Stimulated activated CD8-positive, alpha-beta memory T cell treated with anti-CD3 and anti-CD28 coated beads, Interleukin-15, amount 100 ng/mL, for 1 hour (primary cell): ENCODE data around the gene RFTN1.
A peak's percentile ranks its signal among the peaks of the same experiment; 100 is the strongest.

ENCODE experiments used
- DNase-seq: peaks from one replicate; pipeline ENCODE4 v3.0.0-alpha.2; 2020; ENCODE audit warnings: low read depth

RFTN1 gene

DNA sequence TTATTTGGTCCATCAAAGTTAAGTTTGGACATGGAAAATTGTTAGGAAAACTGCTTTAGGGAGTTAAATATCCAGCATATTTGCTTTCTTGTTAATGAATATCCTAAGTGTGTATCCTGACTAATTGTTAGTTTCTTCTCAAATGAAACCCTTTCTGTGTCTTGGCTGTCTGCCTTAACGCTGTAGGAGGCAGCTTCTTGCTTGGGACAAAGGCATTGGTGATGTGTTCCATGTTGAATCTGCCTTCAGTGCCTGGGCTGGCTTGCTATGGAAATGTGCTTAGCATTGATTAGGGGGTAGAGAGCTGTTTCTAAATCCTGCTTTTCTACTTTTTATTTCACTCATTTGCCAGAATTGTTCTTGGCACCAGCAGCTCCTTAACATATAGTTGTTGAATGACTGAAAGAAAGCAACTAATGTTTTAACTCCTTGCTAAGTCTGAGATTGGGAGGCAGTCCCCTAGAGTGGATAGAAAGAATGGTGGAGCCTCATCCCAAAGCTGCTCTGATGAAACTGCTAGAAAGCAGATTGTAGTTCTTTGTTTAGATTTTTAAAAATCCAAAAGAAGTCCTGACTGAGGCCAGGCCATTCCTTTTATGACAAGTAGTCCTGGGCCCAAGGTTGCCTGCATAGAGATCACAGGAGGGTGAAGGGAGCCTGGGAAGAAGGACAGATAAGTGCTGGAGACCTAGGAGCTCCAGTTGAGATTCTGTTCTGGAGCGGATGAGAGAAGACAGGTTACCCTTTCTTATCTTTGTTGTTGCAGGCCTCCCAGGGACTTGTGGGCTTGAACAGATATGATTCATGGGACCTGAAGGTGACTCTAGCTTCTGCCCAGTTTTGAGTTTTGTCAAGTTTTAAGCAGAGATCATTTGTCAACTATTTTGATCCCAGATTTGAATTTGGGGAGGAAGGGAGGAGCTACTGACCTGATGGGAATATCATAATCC lies 209.2 kb downstream of the RFTN1 start:
- DNase-seq = no peak

GRCh38 chr3:16303037-16303575 lies 210.4 kb downstream of the RFTN1 start:
- DNase-seq = no peak

DNA sequence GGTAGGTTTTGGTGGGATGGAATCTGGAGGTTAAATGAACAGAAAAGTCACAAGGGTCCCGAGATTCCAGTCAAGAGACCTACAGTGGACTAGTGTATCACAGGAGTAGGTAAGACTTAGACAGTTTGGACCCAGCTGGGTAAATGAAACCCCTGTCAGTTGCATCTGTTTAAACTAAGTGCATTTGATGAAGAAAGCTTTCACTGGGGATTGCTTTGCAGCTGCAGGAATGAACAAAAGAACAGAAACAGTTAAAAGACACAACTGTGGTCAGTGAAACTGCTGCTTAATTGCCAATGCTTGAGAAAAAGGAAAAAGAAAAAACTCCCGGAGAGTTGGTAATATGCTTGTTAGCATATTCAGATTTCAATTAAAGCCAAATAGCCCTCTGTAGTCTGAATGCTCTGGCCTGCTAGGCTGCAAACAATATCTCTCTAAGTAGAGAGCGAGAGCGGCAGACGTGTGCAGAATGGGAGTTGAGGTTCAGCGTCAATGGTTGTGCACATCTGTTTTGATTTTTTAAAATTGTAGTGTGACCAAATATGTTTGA lies 211.3 kb downstream of the RFTN1 start:
- no peak for DNase-seq

DNA sequence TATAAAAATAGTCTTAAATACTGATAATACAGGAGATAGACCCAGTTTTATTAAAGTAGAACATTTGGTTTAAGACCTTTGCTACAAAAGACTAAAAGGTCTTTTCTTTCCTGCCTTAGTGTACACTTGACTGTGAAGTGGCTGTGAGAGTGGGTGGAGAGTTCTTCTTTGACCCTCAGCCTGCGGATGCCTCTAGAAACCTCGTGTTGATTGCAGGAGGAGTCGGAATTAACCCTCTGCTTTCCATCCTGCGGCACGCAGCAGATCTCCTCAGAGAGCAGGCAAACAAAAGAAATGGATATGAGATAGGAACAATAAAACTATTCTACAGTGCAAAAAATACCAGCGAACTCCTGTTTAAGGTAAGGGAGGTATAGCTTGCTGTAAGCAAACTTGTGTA lies 212.0 kb downstream of the RFTN1 start:
- DNase-seq = no peak

DNA sequence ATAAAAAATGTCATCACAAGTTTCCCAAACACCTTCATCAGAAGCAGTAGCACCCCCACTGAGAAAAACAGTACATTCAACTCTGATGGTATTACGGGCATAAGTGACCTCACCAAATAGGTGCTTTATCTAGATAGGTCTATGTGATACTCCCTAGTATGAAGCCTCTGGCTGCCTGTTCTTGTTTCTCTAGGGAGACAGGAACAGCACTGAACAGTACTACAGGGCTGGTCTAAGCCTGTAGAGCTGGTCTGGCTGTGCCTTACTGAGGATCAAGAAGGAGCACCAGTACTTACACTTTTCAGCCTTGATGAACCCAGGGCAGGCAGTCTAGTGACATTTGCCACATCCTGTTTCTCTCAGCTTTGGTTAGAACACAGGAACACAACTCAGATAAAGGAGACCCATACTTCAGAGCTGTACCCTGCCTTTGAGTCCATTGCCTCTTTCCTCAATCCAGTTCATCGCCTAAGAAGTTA lies 212.6 kb downstream of the RFTN1 start:
- DNase-seq = no peak

GRCh38 chr3:16300307-16300706 lies 213.2 kb downstream of the RFTN1 start:
- DNase-seq = no peak

DNA sequence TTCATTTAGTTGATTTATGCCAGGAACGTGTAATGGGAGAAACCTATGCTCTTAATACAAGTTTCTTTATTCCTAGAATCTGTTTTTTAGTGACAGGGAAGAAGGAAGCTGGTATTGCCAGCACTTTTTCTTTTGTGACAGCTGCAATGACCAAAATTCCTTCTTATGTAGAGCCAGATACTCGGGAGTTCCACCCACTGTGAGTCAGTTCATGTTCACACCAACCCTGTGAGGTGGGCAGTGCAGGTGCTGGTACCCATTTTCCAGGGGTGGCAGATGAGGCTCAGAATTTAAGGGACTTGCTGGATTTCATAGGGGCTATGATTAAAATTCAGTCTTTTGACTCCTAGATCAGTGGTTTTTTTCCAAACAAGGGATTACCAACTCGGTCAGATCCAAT lies 213.8 kb downstream of the RFTN1 start:
- DNase-seq = no peak

GRCh38 chr3:16298891-16299290 lies 214.6 kb downstream of the RFTN1 start:
- DNase-seq = no peak

DNA sequence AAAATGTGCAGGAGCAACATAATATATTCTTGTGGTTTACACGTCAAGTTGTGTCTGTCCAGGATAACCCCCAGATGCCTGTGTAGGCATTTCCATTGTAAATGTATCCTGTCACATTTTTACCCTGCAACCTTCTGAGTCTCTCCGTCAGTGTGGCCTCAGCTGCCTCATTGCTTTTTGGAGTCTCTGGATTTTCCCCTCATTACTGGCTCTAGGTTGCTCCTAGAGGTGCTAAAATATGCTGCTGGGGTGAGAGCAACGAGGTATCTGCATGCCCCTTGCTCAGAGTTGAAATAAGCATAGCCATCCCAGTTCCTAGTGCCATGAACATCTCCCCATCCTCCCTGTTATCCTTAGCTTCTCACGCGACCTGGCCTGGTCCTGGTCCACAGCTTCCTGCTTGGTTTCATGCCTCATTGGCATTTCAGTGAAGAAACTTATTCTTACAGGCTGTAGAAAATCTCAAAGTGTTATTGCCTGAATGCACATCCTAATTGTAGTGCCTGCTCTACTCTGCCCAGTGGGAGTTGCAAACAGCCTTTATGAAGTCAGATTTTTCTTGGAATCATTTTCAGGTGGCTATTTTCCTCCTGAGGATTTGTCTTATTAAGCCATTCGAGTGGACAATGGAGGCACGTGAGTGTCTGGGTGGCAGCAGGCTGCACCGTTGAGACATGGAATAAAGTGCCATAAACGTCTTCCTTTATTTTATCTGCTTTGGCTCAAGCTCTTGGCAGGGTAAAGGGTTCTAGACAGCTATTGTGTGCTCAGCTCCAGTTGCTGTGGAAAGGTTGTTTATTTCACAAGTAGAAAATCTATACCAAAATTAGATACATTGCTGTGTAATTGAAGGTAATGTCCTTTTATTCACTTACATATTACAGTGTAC lies 215.3 kb downstream of the RFTN1 start:
- no peak for DNase-seq

GRCh38 chr3:16295298-16295890 lies 218.1 kb downstream of the RFTN1 start:
- no peak for DNase-seq

DNA sequence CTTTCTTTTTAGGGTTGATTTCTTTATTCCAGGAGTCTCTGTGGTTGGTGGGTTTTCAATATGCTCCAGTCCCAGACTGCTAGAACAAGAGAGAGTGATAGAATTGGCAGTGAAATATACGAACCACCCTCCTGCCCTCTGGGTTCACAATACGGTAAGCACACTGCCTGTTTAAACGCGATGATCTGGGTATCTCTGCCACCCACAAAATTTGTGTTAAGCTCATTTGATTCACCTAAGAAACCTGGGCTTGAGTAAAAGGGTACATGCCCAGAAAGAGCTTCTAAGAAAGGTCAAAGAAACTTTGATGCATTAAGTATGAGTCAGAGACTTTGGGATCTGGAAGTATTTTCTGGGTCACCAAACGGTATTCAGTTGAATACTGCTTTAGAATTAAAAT lies 218.7 kb downstream of the RFTN1 start:
- DNase-seq = no peak

DNA sequence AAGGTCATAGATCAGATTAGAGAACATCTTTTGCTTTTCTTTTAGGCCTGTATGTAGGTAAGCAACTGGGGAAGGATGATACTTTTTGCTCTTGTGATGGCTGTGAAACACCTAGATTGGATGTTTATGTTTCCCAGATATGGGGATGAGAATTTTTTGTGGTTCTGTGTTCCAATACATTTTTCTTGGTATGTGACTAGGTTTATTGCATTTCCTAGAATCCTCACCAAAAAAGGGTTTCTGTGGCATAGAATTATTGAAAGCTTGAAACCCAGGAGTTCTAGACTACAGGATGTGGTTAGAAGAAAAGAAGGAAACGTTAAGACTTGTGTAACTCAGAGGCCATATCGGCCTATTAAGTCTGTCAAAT lies 222.7 kb downstream of the RFTN1 start:
- DNase-seq = no peak

DNA sequence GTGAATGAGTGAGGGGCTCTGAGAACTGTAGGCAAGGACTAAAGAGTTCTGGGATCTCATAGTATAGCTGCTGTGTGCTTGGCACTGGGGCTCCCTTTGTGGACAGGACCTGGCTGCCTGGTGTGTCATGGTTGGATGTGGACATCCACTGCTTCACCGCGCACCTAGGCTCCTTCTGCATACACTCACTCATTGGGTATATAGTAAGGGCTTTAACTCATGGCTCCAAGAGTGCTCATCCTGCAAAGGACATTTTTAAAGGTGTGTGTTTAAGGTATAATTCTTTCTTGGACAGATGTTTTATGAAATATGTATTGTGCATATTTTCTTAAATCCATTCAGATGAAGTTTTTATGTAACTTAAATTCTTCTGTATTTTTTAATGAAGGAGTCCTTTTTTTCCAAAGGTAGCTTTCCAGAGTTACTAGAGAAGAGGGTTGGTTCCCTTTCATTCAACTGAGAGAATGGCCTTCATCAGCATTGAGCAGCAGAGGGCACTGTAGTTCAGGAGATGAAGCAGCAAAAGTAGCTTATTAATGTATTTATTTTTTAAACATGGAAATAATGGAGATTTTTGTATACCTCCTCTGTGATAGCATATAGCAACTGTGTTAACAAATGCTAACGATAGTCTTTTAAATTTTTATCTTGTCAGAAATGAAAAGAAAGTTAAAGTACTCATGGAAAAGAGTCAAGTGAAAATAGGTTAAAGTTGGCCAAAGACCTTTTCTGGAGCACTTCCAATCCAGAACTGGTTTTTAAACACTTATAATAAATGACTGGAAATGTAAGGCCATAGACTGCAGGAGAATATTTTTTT lies 223.3 kb downstream of the RFTN1 start:
- peak; percentile 31 for DNase-seq

DNA sequence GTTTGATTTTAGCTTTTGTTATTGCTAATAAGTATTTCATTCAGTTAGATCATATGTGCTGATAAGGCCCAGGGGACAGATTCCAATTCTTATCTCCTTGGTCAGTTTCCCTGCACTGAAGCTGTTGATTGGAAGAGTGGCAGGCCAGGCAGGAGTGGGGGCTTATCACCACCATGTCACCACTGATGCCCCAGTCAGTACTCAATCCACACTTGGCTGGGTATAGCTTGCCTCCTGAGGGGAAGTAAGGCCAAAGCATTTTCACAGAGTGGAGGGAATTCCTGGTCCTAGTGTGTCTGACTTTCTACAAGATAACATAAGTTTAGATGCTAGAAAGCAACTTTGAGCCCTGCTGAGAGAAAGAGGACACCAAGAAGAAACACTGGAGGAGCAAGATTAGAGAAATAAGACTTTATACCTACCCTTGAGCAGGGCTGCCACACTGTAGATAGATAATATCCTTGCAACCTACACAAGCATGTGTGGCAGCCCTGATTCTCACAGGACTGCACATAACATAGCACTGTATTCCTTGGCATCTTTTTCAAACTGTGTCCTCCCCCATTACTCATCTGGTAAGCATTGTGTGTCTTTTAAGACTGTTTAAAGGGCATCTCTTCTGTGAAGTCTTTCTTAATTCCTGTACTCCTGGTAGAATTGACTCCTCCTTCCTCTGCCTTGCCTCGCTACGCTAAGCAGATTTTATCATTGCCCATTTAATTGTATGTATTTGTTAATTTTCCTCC lies 224.2 kb downstream of the RFTN1 start:
- no peak for DNase-seq

GRCh38 chr3:16288664-16289063 lies 224.8 kb downstream of the RFTN1 start:
- no peak for DNase-seq

GRCh38 chr3:16286751-16287543 lies 226.6 kb downstream of the RFTN1 start:
- DNase-seq = no peak

- peak; percentile 45 for DNase-seq
Observed at GRCh38 chr3:16286161-16286560, 227.3 kb downstream of the RFTN1 start.

DNA sequence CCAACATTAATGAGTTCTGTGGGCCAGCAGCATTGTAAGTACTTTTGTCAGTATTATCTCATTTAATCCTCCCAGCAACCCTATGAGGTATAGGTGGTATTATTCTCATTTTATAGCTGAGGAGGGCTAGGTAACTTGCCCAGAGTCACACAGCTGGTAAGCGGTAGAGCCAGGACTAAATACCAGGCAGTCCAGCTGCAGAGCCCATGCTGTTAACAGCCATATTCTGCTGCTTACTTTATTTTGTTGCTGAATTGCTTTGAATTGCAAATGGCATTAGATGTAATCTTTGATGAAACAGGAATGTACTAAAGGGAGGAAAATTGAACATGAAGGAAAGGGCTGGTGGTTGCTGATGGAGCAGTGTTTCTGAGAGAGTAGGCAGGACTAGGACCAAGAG lies 228.9 kb downstream of the RFTN1 start:
- no peak for DNase-seq

DNA sequence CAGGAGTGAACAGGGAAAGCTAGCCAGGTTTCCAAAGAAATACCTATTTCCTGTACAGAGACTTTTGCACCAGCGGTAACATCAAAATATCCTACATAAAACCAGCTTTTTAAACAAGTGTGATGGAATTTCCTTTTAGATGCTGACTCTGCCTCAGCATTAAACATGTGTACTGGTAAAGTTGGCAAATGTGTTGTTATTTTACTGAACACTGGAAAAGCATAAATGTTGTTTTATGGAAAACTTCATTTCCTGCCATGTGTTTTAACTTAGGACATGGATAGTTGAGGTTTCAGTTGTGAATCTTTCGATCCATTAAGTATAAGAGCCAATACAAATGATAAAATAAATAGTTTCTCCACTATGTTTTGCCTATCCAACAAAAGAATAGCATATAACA lies 232.8 kb downstream of the RFTN1 start:
- no peak for DNase-seq
